Upper lobe of left lung (tissue), 4 donors: ENCODE results near the gene RGS17.

Experiments
- CTCF ChIP-seq, 6 experiments: fragments of 450-650 bp in 4 of 6; fragments of 200-600 bp in 2 of 6; sonication (generic) in 2 of 6; IDR thresholded peaks; one replicate each; pipeline ENCODE4 v1.5.1; 2016 to 2019; ENCODE audit warnings: antibody characterized with exemption in 6 of 6
- EP300 ChIP-seq, 4 donors: sonication (generic); formaldehyde crosslinking; IDR thresholded peaks; one replicate each; pipeline ENCODE4 v1.5.1; 2017; ENCODE audit warnings: antibody characterized with exemption in 4 of 4, control low read depth in 2 of 4
- POLR2A ChIP-seq, 4 donors: fragments of 450-650 bp; IDR thresholded peaks; one replicate each; pipeline ENCODE4 v1.5.1; 2016 to 2017; ENCODE audit warnings: antibody characterized with exemption in 4 of 4, mild to moderate bottlenecking in 2 of 4
- POLR2AphosphoS5 ChIP-seq, 2 donors: sonication (generic); formaldehyde crosslinking; IDR thresholded peaks; one replicate each; pipeline ENCODE4 v1.5.1; 2017; ENCODE audit warnings: antibody characterized with exemption in 2 of 2

- TF ChIP-seq CTCF (IDR thresholded peaks at IDR 0.05) (no peak), POLR2A (IDR thresholded peaks at IDR 0.05) (no peak), POLR2AphosphoS5 (IDR thresholded peaks at IDR 0.05) (no peak), EP300 (IDR thresholded peaks at IDR 0.05) (no peak)
These were observed 86.8 kb downstream of the RGS17 start for GRCh38 chr6:153044295-153044694.
